ENCODE data around the gene FBLIM1. TPM values are rescaled to one million over a fixed set of nuclear protein-coding genes. Genes with fewer than 3 reads are reported as not detected.

Gene FBLIM1
- total and polyA plus RNA-seq, 5 donors from 2014 or later = 0.06 TPM; not detected in 4

DNA sequence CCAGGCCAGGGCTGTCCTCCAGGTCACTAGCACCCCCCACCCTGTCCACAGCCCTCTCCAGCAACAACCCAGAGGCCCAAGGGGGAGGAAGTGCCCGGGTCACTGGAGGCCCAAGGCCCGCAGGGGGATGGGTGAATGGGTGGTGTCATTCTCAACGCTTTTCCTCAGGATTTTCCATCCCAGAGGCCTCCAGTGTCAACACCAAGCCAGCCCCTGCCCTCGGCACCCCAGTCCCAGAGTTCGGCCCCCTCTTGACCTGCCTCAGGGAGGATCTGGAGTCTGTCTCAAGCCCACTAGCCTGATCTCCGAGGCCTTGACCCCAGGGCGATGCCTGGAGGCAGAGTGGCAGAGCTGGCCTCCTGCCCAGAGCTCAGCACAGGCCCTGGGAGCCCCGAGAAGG is 11.2 kb upstream of the FBLIM1 start:
- Mint-ChIP-seq H3K4me1 (no peaks in the 10 kb centered on the region), H3K9me3 (peaks cover 0 to 2% (median 0%) of the 10 kb centered on the region in 7 donors), H3K27me3 (no peaks in the 10 kb centered on the region), H3K4me3 (no peak overlapping the region), H3K27ac (peak overlapping the region in 1 of 3 donors; percentile 26), H3K36me3 (no peaks in the 10 kb centered on the region)
- H3K27me3 ChIP-seq (ENCODE audit: control insufficient read depth, insufficient read depth, low read length) = no peaks in the 10 kb centered on the region
- no peak overlapping the region for H3K27ac ChIP-seq (ENCODE audit: insufficient read depth, low read length, poor library complexity, severe bottlenecking)
- H3K4me1 ChIP-seq (ENCODE audit: control insufficient read depth, insufficient read depth, low read length, poor library complexity, severe bottlenecking) = no peaks in the 10 kb centered on the region
- DNase-seq (no peak), ATAC-seq (ENCODE audit: low read depth in 2 of 2) (no peak)
- H3K4me3 ChIP-seq (ENCODE audit: low read depth, low read length) = no peak overlapping the region
- no peaks in the 10 kb centered on the region for H3K9me3 ChIP-seq (ENCODE audit: control insufficient read depth in 2 of 2, low read length in 2 of 2)
- no peaks in the 10 kb centered on the region for H3K36me3 ChIP-seq (ENCODE audit: control insufficient read depth, insufficient read depth, low read length)

DNA sequence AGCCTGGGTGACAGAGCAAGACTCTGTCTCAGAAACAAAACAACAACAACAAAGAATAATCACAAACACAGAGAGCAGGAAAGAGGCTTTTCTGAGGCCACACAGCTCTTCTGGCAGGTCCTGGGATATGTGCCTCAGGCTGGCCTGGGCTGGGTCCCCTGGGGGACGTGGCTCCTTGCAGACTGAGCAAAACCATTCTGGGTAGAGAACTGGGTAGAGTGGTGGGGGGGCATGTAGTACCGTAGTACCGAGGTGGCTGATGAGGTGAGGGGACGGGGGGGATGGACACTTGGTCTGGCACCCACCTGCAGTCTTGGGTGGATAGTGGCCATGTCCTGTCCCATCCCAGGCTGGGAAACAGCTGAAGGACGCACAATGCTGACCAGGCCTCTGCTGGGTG is 10.3 kb upstream of the FBLIM1 start:
- H3K4me1 Mint-ChIP-seq = no peaks in the 10 kb centered on the region

DNA sequence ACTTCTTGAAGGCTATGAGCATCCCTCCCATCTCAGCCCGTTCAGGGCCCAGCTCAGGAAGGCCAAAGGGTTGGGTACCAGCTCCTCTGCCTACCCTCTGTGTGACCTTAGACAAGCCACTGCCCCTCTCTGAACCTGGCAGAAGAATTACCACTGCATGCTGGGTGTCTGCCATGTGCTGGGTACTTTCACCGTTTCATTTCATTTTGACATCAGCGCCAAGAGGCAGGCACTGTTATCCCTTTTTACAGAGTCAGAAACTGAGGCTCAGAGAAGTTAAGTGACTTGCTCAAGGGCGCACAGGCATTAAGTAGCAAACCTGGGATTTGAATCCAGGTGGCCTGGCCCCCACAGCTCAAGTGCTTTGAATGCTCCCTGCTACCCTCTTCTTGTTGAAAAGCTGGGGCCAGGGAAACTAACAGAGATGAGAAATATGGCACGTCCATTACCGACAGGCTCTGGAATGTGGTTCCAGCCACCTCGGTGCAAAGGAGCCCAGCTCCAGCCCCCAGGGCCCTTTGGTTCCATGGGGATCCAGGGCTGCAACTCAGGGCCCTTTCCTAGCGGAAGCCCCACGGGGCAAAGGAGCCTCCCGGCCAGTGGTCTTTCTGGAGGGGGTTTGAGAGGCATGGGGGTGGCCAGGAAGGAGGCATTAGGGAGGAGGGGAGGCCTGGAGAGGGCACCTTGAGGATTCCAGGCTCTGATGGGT is 9.8 kb upstream of the FBLIM1 start:
- no peak overlapping the region for H3K27ac Mint-ChIP-seq
- H3K27me3 Mint-ChIP-seq = peaks cover 4% of the 10 kb centered on the region
- H3K4me3 Mint-ChIP-seq = no peak overlapping the region
- no peaks in the 10 kb centered on the region for H3K4me1 Mint-ChIP-seq
- no peak for ATAC-seq (ENCODE audit: low read depth in 2 of 2)
- Histone ChIP-seq H3K27ac (ENCODE audit: insufficient read depth, low read length, poor library complexity, severe bottlenecking) (no peak overlapping the region), H3K27me3 (ENCODE audit: control insufficient read depth, insufficient read depth, low read length) (no peaks in the 10 kb centered on the region), H3K9me3 (ENCODE audit: control insufficient read depth in 2 of 2, low read length in 2 of 2) (no peaks in the 10 kb centered on the region), H3K4me3 (ENCODE audit: low read depth, low read length) (no peak overlapping the region), H3K36me3 (ENCODE audit: control insufficient read depth, insufficient read depth, low read length) (no peaks in the 10 kb centered on the region), H3K4me1 (ENCODE audit: control insufficient read depth, insufficient read depth, low read length, poor library complexity, severe bottlenecking) (no peaks in the 10 kb centered on the region)
- no peak for DNase-seq
- H3K9me3 Mint-ChIP-seq = peaks cover 0 to 2% (median 0%) of the 10 kb centered on the region in 7 donors
- no peaks in the 10 kb centered on the region for H3K36me3 Mint-ChIP-seq

More for the DNA sequence above, 10.3 kb upstream of the FBLIM1 start:
- H3K4me3 Mint-ChIP-seq = no peak overlapping the region
- DNase-seq = no peak
- Histone ChIP-seq H3K36me3 (ENCODE audit: control insufficient read depth, insufficient read depth, low read length) (no peaks in the 10 kb centered on the region), H3K9me3 (ENCODE audit: control insufficient read depth in 2 of 2, low read length in 2 of 2) (no peaks in the 10 kb centered on the region), H3K27me3 (ENCODE audit: control insufficient read depth, insufficient read depth, low read length) (no peaks in the 10 kb centered on the region), H3K4me3 (ENCODE audit: low read depth, low read length) (no peak overlapping the region), H3K27ac (ENCODE audit: insufficient read depth, low read length, poor library complexity, severe bottlenecking) (no peak overlapping the region), H3K4me1 (ENCODE audit: control insufficient read depth, insufficient read depth, low read length, poor library complexity, severe bottlenecking) (no peaks in the 10 kb centered on the region)
- H3K27me3 Mint-ChIP-seq = peaks cover 1% of the 10 kb centered on the region
- no peak for ATAC-seq (ENCODE audit: low read depth in 2 of 2)
- peaks cover 0 to 2% (median 0%) of the 10 kb centered on the region in 7 donors for H3K9me3 Mint-ChIP-seq
- no peaks in the 10 kb centered on the region for H3K36me3 Mint-ChIP-seq
- no peak overlapping the region for H3K27ac Mint-ChIP-seq

DNA sequence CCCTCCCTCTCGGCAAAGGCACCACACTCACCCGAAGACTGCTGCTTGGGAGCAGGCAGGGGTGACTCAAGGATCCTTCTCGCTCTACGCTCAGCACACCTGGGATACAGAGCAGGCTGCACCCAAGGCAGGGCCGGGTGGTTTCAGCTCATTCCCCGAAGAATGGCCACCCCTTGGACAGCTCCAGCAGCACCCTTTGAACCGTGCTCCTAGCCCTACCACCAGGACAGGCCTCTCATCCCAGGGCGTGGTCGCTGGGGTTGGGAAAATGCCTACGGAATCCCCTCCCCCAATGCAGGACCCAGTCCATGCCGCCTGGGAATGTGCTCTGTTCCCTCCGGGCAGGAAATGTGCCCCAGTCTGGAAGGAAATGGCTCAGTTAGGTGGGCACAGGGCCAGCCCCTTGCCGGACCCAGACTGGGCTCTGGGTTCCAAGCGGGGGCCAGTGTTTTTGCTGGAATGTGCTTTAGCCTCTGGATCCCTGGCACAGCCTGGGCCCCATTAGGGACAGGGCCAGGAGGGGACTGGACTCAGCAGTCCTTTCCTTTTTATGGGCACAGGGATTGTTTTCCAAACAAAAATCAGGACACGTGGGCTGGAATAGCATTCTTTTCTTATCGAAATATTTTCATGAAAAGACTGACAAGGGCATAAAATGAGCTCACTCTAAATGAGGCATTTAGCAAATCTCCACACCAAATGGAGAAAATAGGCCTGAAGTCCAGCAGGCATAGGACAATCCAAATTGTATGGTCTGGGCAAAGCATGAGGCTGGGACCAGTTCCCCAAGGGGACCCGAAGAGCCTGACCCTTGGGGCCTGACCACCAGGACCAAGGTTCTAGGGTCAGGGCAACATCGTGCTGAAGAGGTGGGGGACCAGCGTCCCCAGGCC is 8.9 kb upstream of the FBLIM1 start:
- H3K36me3 Mint-ChIP-seq = no peaks in the 10 kb centered on the region
- no peak overlapping the region for H3K27ac Mint-ChIP-seq
- no peaks in the 10 kb centered on the region for H3K9me3 ChIP-seq (ENCODE audit: control insufficient read depth in 2 of 2, low read length in 2 of 2)
- H3K4me3 ChIP-seq (ENCODE audit: low read depth, low read length) = no peak overlapping the region
- no peak overlapping the region for H3K4me3 Mint-ChIP-seq
- DNase-seq (no peak), ATAC-seq (ENCODE audit: low read depth in 2 of 2) (no peak)
- no peaks in the 10 kb centered on the region for H3K4me1 Mint-ChIP-seq
- H3K27ac ChIP-seq (ENCODE audit: insufficient read depth, low read length, poor library complexity, severe bottlenecking) = no peak overlapping the region
- H3K27me3 Mint-ChIP-seq = peaks cover 8% of the 10 kb centered on the region
- no peaks in the 10 kb centered on the region for H3K4me1 ChIP-seq (ENCODE audit: control insufficient read depth, insufficient read depth, low read length, poor library complexity, severe bottlenecking)
- H3K27me3 ChIP-seq (ENCODE audit: control insufficient read depth, insufficient read depth, low read length) = no peaks in the 10 kb centered on the region
- H3K36me3 ChIP-seq (ENCODE audit: control insufficient read depth, insufficient read depth, low read length) = no peaks in the 10 kb centered on the region
- H3K9me3 Mint-ChIP-seq = peaks cover 0 to 2% (median 0%) of the 10 kb centered on the region in 7 donors

DNA sequence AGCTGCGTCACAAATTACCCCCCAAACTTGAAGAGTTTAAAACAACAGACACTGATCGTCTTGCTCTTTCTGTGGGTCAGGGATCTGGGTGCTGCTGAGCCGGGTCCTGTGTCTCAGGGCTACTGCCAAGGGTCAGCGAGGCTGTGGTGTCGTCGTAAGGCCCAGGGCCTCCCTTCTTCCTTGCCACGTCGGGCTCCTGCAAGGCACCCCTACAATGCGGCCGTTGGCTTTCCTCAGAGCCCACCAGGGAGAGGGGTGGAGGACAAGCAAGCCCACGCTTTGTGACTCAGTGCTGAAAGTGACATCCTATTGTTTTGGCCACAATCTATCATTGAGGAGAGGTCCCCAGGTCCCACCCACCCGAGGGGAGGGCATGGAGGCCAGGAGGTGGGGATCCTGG is 7.7 kb upstream of the FBLIM1 start:
- Mint-ChIP-seq H3K27ac (no peak overlapping the region), H3K27me3 (peaks cover 12% of the 10 kb centered on the region)

DNA sequence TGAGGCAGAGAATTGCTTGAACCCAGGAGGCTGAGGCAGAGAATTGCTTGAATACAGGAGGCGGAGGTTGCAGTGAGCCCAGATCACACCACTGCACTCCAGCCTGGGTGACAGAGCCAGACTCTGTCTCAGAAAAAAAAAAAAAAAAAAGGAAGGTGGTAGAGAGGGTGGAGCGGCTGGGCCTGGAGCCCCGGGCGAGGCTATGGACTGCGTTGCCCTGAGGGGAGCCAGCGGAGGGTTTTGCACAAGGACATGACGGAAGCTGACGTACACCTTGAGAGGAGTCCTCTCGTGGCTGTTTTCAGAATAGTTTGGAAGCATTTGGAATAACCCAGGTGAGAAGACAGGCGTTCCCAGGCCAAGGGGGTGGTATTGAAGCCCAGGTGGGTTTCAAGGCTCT is 6.9 kb upstream of the FBLIM1 start:
- peaks cover 20% of the 10 kb centered on the region for H3K27me3 Mint-ChIP-seq
- Histone ChIP-seq H3K27ac (ENCODE audit: insufficient read depth, low read length, poor library complexity, severe bottlenecking) (no peak overlapping the region), H3K4me1 (ENCODE audit: control insufficient read depth, insufficient read depth, low read length, poor library complexity, severe bottlenecking) (peaks cover 6% of the 10 kb centered on the region), H3K4me3 (ENCODE audit: low read depth, low read length) (no peak overlapping the region), H3K36me3 (ENCODE audit: control insufficient read depth, insufficient read depth, low read length) (no peaks in the 10 kb centered on the region), H3K27me3 (ENCODE audit: control insufficient read depth, insufficient read depth, low read length) (no peaks in the 10 kb centered on the region), H3K9me3 (ENCODE audit: control insufficient read depth in 2 of 2, low read length in 2 of 2) (no peaks in the 10 kb centered on the region)
- H3K27ac Mint-ChIP-seq = no peak overlapping the region
- peaks cover 0 to 2% (median 0%) of the 10 kb centered on the region in 7 donors for H3K9me3 Mint-ChIP-seq
- ATAC-seq (ENCODE audit: low read depth in 2 of 2) = no peak
- no peak overlapping the region for H3K4me3 Mint-ChIP-seq
- no peaks in the 10 kb centered on the region for H3K36me3 Mint-ChIP-seq
- H3K4me1 Mint-ChIP-seq = peaks cover 0 to 6% (median 5%) of the 10 kb centered on the region in 4 donors
- no peak for DNase-seq

More for the DNA sequence above, 7.7 kb upstream of the FBLIM1 start:
- no peaks in the 10 kb centered on the region for H3K36me3 Mint-ChIP-seq
- Histone ChIP-seq H3K27me3 (ENCODE audit: control insufficient read depth, insufficient read depth, low read length) (no peaks in the 10 kb centered on the region), H3K27ac (ENCODE audit: insufficient read depth, low read length, poor library complexity, severe bottlenecking) (no peak overlapping the region), H3K4me1 (ENCODE audit: control insufficient read depth, insufficient read depth, low read length, poor library complexity, severe bottlenecking) (no peaks in the 10 kb centered on the region), H3K4me3 (ENCODE audit: low read depth, low read length) (no peak overlapping the region), H3K36me3 (ENCODE audit: control insufficient read depth, insufficient read depth, low read length) (no peaks in the 10 kb centered on the region), H3K9me3 (ENCODE audit: control insufficient read depth in 2 of 2, low read length in 2 of 2) (no peaks in the 10 kb centered on the region)
- no peak for DNase-seq
- peaks cover 0 to 2% (median 0%) of the 10 kb centered on the region in 7 donors for H3K9me3 Mint-ChIP-seq
- H3K4me1 Mint-ChIP-seq = no peaks in the 10 kb centered on the region
- ATAC-seq (ENCODE audit: low read depth in 2 of 2) = no peak
- no peak overlapping the region for H3K4me3 Mint-ChIP-seq

DNA sequence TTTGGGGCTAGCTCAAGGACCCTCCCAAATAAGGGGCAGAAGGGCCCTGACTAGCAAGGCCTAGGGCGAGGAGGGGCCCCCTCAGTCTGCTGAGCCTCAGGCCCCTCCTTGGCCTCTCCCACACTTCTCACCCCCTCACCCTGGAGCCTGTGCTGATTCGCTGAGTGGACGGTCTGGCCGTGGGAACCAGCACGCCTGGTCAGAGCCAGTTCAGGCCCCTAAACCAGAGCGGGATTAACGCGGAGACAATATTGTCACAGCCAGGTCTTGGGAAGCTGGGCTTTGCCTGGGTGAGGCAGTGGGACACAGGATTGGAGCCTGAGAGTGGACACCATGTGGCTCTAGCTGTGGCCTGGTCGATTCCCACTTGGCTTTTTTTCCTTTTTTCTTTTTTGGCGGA is 4.8 kb upstream of the FBLIM1 start:
- no peak for ATAC-seq (ENCODE audit: low read depth in 2 of 2)
- peaks cover 0 to 2% (median 0%) of the 10 kb centered on the region in 7 donors for H3K9me3 Mint-ChIP-seq
- Histone ChIP-seq H3K4me3 (ENCODE audit: low read depth, low read length) (no peak overlapping the region), H3K36me3 (ENCODE audit: control insufficient read depth, insufficient read depth, low read length) (no peaks in the 10 kb centered on the region), H3K27ac (ENCODE audit: insufficient read depth, low read length, poor library complexity, severe bottlenecking) (no peak overlapping the region), H3K9me3 (ENCODE audit: control insufficient read depth in 2 of 2, low read length in 2 of 2) (no peaks in the 10 kb centered on the region), H3K4me1 (ENCODE audit: control insufficient read depth, insufficient read depth, low read length, poor library complexity, severe bottlenecking) (peaks cover 6% of the 10 kb centered on the region), H3K27me3 (ENCODE audit: control insufficient read depth, insufficient read depth, low read length) (peaks cover 5% of the 10 kb centered on the region)
- no peak overlapping the region for H3K4me3 Mint-ChIP-seq
- H3K27ac Mint-ChIP-seq = peak overlapping the region in 1 of 3 donors; percentile 20
- H3K36me3 Mint-ChIP-seq = no peaks in the 10 kb centered on the region
- peaks cover 35% of the 10 kb centered on the region for H3K27me3 Mint-ChIP-seq
- no peak for DNase-seq
- peaks cover 0 to 16% (median 8%) of the 10 kb centered on the region in 4 donors for H3K4me1 Mint-ChIP-seq
